ENCODE results near the gene ZNF362.

ZNF362 gene

GRCh38 chr1:33257772-33258712 lies 1.8 kb downstream of the ZNF362 start (continued):
- TF ChIP-seq ZNF513 (tag by site-specific recombination; IDR thresholded peaks at IDR 0.05), result no peak
- no peak for TF ChIP-seq ZNF292 (tag by site-specific recombination; IDR thresholded peaks at IDR 0.05; ENCODE audit: borderline replicate concordance, low read depth)

- Histone ChIP-seq H3K4me1 (ENCODE audit: control insufficient read depth, insufficient read depth, low read length) (no peaks in the 10 kb centered on the region), H3K27ac (ENCODE audit: extremely low read depth, low read depth, low read length) (no peak overlapping the region), H3K4me3 (ENCODE audit: low read depth, low read length) (no peak overlapping the region), H3K9me3 (ENCODE audit: control insufficient read depth, insufficient read depth, low read depth, low read length) (no peaks in the 10 kb centered on the region), H3K36me3 (ENCODE audit: control insufficient read depth in 2 of 2, insufficient read depth in 1 of 2, low read length in 2 of 2) (peaks cover 0 to 5% of the 10 kb centered on the region in 2 experiments; a peak in 1 of 3 replicates)
- CTCF ChIA-PET, result interaction anchor here (0.6 to 1.5 kb wide), 2 partner anchors 132 to 197 kb away, joined by 5 read pairs; no protein-coding TSS in a partner anchor
- TF ChIP-seq ZNF521 (tag by site-specific recombination; IDR thresholded peaks at IDR 0.05) (no peak), ZNF174 (tag by site-specific recombination; IDR thresholded peaks at IDR 0.05) (no peak), ZIC2 (tag by site-specific recombination; IDR thresholded peaks at IDR 0.05) (0 out of 2 replicates have a peak, but pooled peaks have one; percentile 9), ZNF529 (tag by site-specific recombination; IDR thresholded peaks at IDR 0.05; ENCODE audit: insufficient replicate concordance) (no peak), ZNF837 (tag by site-specific recombination; IDR thresholded peaks at IDR 0.05) (no peak)
- POLR2A ChIA-PET, result no interaction called here
Observed at GRCh38 chr1:33258788-33259274, 2.5 kb downstream of the ZNF362 start.

GRCh38 chr1:33259879-33260278 lies 3.6 kb downstream of the ZNF362 start:
- TF ChIP-seq ZNF514 (tag by site-specific recombination; IDR thresholded peaks at IDR 0.05) (no peak), RBAK (tag by site-specific recombination; IDR thresholded peaks at IDR 0.05) (no peak), KLF17 (tag by site-specific recombination; IDR thresholded peaks at IDR 0.05) (no peak), ZBTB20 (tag by site-specific recombination; IDR thresholded peaks at IDR 0.05) (no peak), ZNF837 (tag by site-specific recombination; IDR thresholded peaks at IDR 0.05) (no peak), SP3 (tag by site-specific recombination; IDR thresholded peaks at IDR 0.05) (no peak), KLF7 (tag by site-specific recombination; IDR thresholded peaks at IDR 0.05; ENCODE audit: borderline replicate concordance) (no peak), ZNF398 (tag by site-specific recombination; IDR thresholded peaks at IDR 0.05) (no peak), ZNF677 (tag by site-specific recombination; IDR thresholded peaks at IDR 0.05) (no peak)
- no peaks in the 10 kb centered on the region for H3K4me1 ChIP-seq (ENCODE audit: control insufficient read depth, insufficient read depth, low read length)
- ChIA-PET POLR2A (interaction anchor here (0.6 kb wide), 1 partner anchor 92 kb away, joined by 3 read pairs; no protein-coding TSS in a partner anchor), CTCF (interaction anchor here (0.7 to 1.5 kb wide), 2 partner anchors 11 to 133 kb away, joined by 3 to 5 read pairs; no protein-coding TSS in a partner anchor)
- H3K9me3 ChIP-seq (ENCODE audit: control insufficient read depth, insufficient read depth, low read depth, low read length), result no peaks in the 10 kb centered on the region
- H3K36me3 ChIP-seq (ENCODE audit: control insufficient read depth in 2 of 2, insufficient read depth in 1 of 2, low read length in 2 of 2), result peaks cover 0 to 5% of the 10 kb centered on the region in 2 experiments; a peak in 1 of 3 replicates
- no peak overlapping the region for H3K27ac ChIP-seq (ENCODE audit: extremely low read depth, low read depth, low read length)
- no peak overlapping the region for H3K4me3 ChIP-seq (ENCODE audit: low read depth, low read length)

Measured in HEK293 (cell line).